NB4 (cell line): ENCODE results near the gene TCTN2.

ENCODE experiments used
- CTCF ChIP-seq: IDR thresholded peaks from one replicate; pipeline ENCODE4 v1.5.1; 2012; ENCODE audit warnings: low read depth, low read length
- MYC ChIP-seq: IDR thresholded peaks from 2 replicates; pipeline ENCODE4 v1.6.1; 2011; ENCODE audit warnings: low read depth, low read length
- POLR2A ChIP-seq: IDR thresholded peaks from 2 replicates; pipeline ENCODE4 v1.6.1; 2011; ENCODE audit warnings: mild to moderate bottlenecking; ENCODE audit not compliant: insufficient read length; ENCODE audit errors: extremely low read depth

GRCh38 chr12:123741937-123742572 is 71.1 kb downstream of the TCTN2 start:
- TF ChIP-seq CTCF, result no peak
- no peak for TF ChIP-seq POLR2A
- no peak for TF ChIP-seq MYC
